Stimulated activated effector memory CD8-positive, alpha-beta T cell treated with anti-CD3 and anti-CD28 coated beads, Interleukin-12 subunit alpha, Interleukin-12 subunit beta, amount 100 ng/mL, for 72 hours (primary cell): ENCODE results near the gene FBLN1.
"Not testable (repeated sequence)": the region's sequence is repeated elsewhere in the genome, so short reads cannot be mapped to it uniquely, and the experiment has no call there.

Source experiments
- ATAC-seq: fragments of 150-1000 bp; cut with Tn5 transposase; 2 replicates; pipeline ENCODE4 v1.10.0; 2021
- DNase-seq, 2 donors: peaks; one replicate each; pipeline ENCODE4 v3.0.0; 2021 to 2022; ENCODE audit warnings: low spot score in 2 of 2
- H3K27ac Mint-ChIP-seq: one replicate; pipeline ENCODE4 v1.8.0; 2022; ENCODE audit warnings: mild to moderate bottlenecking, mixed read lengths
- H3K36me3 Mint-ChIP-seq: one replicate; pipeline ENCODE4 v1.8.0; 2022; ENCODE audit warnings: mild to moderate bottlenecking, mixed read lengths
- H3K4me1 Mint-ChIP-seq: one replicate; pipeline ENCODE4 v1.8.0; 2022; ENCODE audit warnings: mixed read lengths
- H3K4me3 Mint-ChIP-seq: one replicate; pipeline ENCODE4 v1.8.0; 2022; ENCODE audit warnings: mild to moderate bottlenecking, mixed read lengths
- H3K9me3 Mint-ChIP-seq: one replicate; pipeline ENCODE4 v1.8.0; 2022; ENCODE audit warnings: mixed read lengths

The FBLN1 gene

GRCh38 chr22:45621836-45622600, 119.3 kb downstream of the FBLN1 start:
- H3K36me3 Mint-ChIP-seq = peaks cover 4% of the 10 kb centered on the region
- no peak overlapping the region for H3K27ac Mint-ChIP-seq
- H3K4me3 Mint-ChIP-seq = no peak overlapping the region
- ATAC-seq = no peak
- no peak for DNase-seq
- H3K9me3 Mint-ChIP-seq = no peaks in the 10 kb centered on the region
- peaks cover 10% of the 10 kb centered on the region for H3K4me1 Mint-ChIP-seq

- H3K36me3 Mint-ChIP-seq, H3K4me1 Mint-ChIP-seq, ATAC-seq, DNase-seq, H3K27ac Mint-ChIP-seq, H3K9me3 Mint-ChIP-seq, H3K4me3 Mint-ChIP-seq: not testable (repeated sequence)
Measured at GRCh38 chr22:45623464-45624145, 120.9 kb downstream of the FBLN1 start.

- no peak for DNase-seq
- H3K4me3 Mint-ChIP-seq = no peak overlapping the region
- H3K9me3 Mint-ChIP-seq = no peaks in the 10 kb centered on the region
- peaks cover 12% of the 10 kb centered on the region for H3K4me1 Mint-ChIP-seq
- no peaks in the 10 kb centered on the region for H3K36me3 Mint-ChIP-seq
- H3K27ac Mint-ChIP-seq = no peak overlapping the region
- ATAC-seq = no peak
Measured at GRCh38 chr22:45626198-45626651, 123.5 kb downstream of the FBLN1 start.

GRCh38 chr22:45627489-45628233, 125.0 kb downstream of the FBLN1 start:
- DNase-seq = no peak
- Mint-ChIP-seq H3K4me3 (no peak overlapping the region), H3K4me1 (peaks cover 12% of the 10 kb centered on the region), H3K9me3 (no peaks in the 10 kb centered on the region), H3K36me3 (no peaks in the 10 kb centered on the region), H3K27ac (no peak overlapping the region)
- no peak for ATAC-seq

GRCh38 chr22:45628515-45628914, 125.8 kb downstream of the FBLN1 start:
- no peaks in the 10 kb centered on the region for H3K36me3 Mint-ChIP-seq
- H3K4me1 Mint-ChIP-seq = peaks cover 12% of the 10 kb centered on the region
- no peaks in the 10 kb centered on the region for H3K9me3 Mint-ChIP-seq
- H3K27ac Mint-ChIP-seq = no peak overlapping the region
- ATAC-seq (no peak), DNase-seq (no peak)
- no peak overlapping the region for H3K4me3 Mint-ChIP-seq

GRCh38 chr22:45629469-45630089, 126.9 kb downstream of the FBLN1 start:
- Mint-ChIP-seq H3K36me3 (no peaks in the 10 kb centered on the region), H3K4me1 (peaks cover 12% of the 10 kb centered on the region), H3K4me3 (no peak overlapping the region), H3K9me3 (no peaks in the 10 kb centered on the region), H3K27ac (peak overlapping the region; percentile 40)
- ATAC-seq = peak; percentile 92
- DNase-seq = no peak

GRCh38 chr22:45630436-45630835, 127.8 kb downstream of the FBLN1 start:
- DNase-seq (no peak), ATAC-seq (no peak)
- Mint-ChIP-seq H3K9me3 (no peaks in the 10 kb centered on the region), H3K4me3 (no peak overlapping the region), H3K27ac (no peak overlapping the region), H3K36me3 (no peaks in the 10 kb centered on the region), H3K4me1 (peaks cover 12% of the 10 kb centered on the region)

GRCh38 chr22:45631140-45631840, 128.6 kb downstream of the FBLN1 start:
- H3K27ac Mint-ChIP-seq = no peak overlapping the region

GRCh38 chr22:45631841-45632238, 129.2 kb downstream of the FBLN1 start:
- Mint-ChIP-seq H3K4me1 (peaks cover 12% of the 10 kb centered on the region), H3K9me3 (no peaks in the 10 kb centered on the region), H3K27ac (no peak overlapping the region), H3K36me3 (no peaks in the 10 kb centered on the region), H3K4me3 (no peak overlapping the region)
- DNase-seq = no peak
- no peak for ATAC-seq

More at GRCh38 chr22:45631140-45631840, 128.6 kb downstream of the FBLN1 start:
- H3K4me1 Mint-ChIP-seq = peaks cover 12% of the 10 kb centered on the region
- H3K36me3 Mint-ChIP-seq = no peaks in the 10 kb centered on the region
- no peak for ATAC-seq
- DNase-seq = no peak
- H3K9me3 Mint-ChIP-seq = no peaks in the 10 kb centered on the region
- H3K4me3 Mint-ChIP-seq = no peak overlapping the region

- H3K36me3 Mint-ChIP-seq = no peaks in the 10 kb centered on the region
- no peak overlapping the region for H3K27ac Mint-ChIP-seq
- ATAC-seq (no peak), DNase-seq (no peak)
- no peak overlapping the region for H3K4me3 Mint-ChIP-seq
- H3K9me3 Mint-ChIP-seq = no peaks in the 10 kb centered on the region
- peaks cover 12% of the 10 kb centered on the region for H3K4me1 Mint-ChIP-seq
Measured at GRCh38 chr22:45632791-45633515, 130.3 kb downstream of the FBLN1 start.

- ATAC-seq (no peak), DNase-seq (no peak)
- no peak overlapping the region for H3K27ac Mint-ChIP-seq
- peaks cover 22% of the 10 kb centered on the region for H3K4me1 Mint-ChIP-seq
- no peak overlapping the region for H3K4me3 Mint-ChIP-seq
- no peaks in the 10 kb centered on the region for H3K9me3 Mint-ChIP-seq
- peaks cover 10% of the 10 kb centered on the region for H3K36me3 Mint-ChIP-seq
Measured at GRCh38 chr22:45636683-45637082, 134.0 kb downstream of the FBLN1 start.

GRCh38 chr22:45638197-45638596, 135.5 kb downstream of the FBLN1 start:
- DNase-seq = no peak
- no peak for ATAC-seq
- Mint-ChIP-seq H3K4me1 (peaks cover 29% of the 10 kb centered on the region), H3K36me3 (peaks cover 10% of the 10 kb centered on the region), H3K4me3 (peak overlapping the region; percentile 64), H3K27ac (no peak overlapping the region), H3K9me3 (no peaks in the 10 kb centered on the region)

- Mint-ChIP-seq H3K4me1 (peaks cover 29% of the 10 kb centered on the region), H3K27ac (peak overlapping the region; percentile 92), H3K9me3 (no peaks in the 10 kb centered on the region), H3K4me3 (peak overlapping the region; percentile 64), H3K36me3 (peaks cover 10% of the 10 kb centered on the region)
- ATAC-seq (peak; percentile 83), DNase-seq (no peak)
Measured at GRCh38 chr22:45638834-45639746, 136.4 kb downstream of the FBLN1 start.
